ENCODE data around the gene CHRDL2. TPM values are rescaled to one million over a fixed set of nuclear protein-coding genes. Genes with fewer than 3 reads are reported as not detected.

CHRDL2 gene
- total and polyA plus RNA-seq, 8 donors = 0.92 to 38.4 (median 7.2) TPM; not detected in 1

GRCh38 chr11:74777038-74777437 lies 45.8 kb upstream of the CHRDL2 start:
- no peak for TF ChIP-seq CTCF (IDR thresholded peaks at IDR 0.05)
- TF ChIP-seq EP300 (IDR thresholded peaks at IDR 0.05) = no peak
- no peak for TF ChIP-seq POLR2AphosphoS5 (IDR thresholded peaks at IDR 0.05)
- TF ChIP-seq POLR2A (IDR thresholded peaks at IDR 0.05) = no peak
- Histone ChIP-seq H3K27ac (no peak overlapping the region), H3K4me1 (peaks cover 0 to 76% (median 46%) of the 10 kb centered on the region in 4 donors), H3K36me3 (no peaks in the 10 kb centered on the region), H3K27me3 (no peaks in the 10 kb centered on the region), H3K9me3 (no peaks in the 10 kb centered on the region), H3K4me3 (no peak overlapping the region)
- no peak for DNase-seq
- intact Hi-C loops (cut with DNase I; ENCODE audit: low total_unique reads) = no loop called here

GRCh38 chr11:74776546-74776945 lies 45.3 kb upstream of the CHRDL2 start:
- no peak overlapping the region for H3K27ac ChIP-seq
- DNase-seq = no peak
- no peaks in the 10 kb centered on the region for H3K36me3 ChIP-seq
- TF ChIP-seq POLR2A (IDR thresholded peaks at IDR 0.05) = no peak
- TF ChIP-seq CTCF (IDR thresholded peaks at IDR 0.05) = no peak
- TF ChIP-seq EP300 (IDR thresholded peaks at IDR 0.05) = no peak
- TF ChIP-seq POLR2AphosphoS5 (IDR thresholded peaks at IDR 0.05) = no peak
- no peaks in the 10 kb centered on the region for H3K27me3 ChIP-seq
- no peak overlapping the region for H3K4me3 ChIP-seq
- peaks cover 0 to 74% (median 45%) of the 10 kb centered on the region in 4 donors for H3K4me1 ChIP-seq
- intact Hi-C loops (cut with DNase I; ENCODE audit: low total_unique reads) = no loop called here
- no peaks in the 10 kb centered on the region for H3K9me3 ChIP-seq

- H3K36me3 ChIP-seq = no peaks in the 10 kb centered on the region
- no peak for DNase-seq
- H3K4me1 ChIP-seq = peaks cover 0 to 76% (median 44%) of the 10 kb centered on the region in 4 donors
- intact Hi-C loops (cut with DNase I; ENCODE audit: low total_unique reads) = no loop called here
- no peak overlapping the region for H3K4me3 ChIP-seq
- no peak for TF ChIP-seq EP300 (IDR thresholded peaks at IDR 0.05)
- TF ChIP-seq POLR2A (IDR thresholded peaks at IDR 0.05) = no peak
- TF ChIP-seq CTCF (IDR thresholded peaks at IDR 0.05) = no peak
- TF ChIP-seq POLR2AphosphoS5 (IDR thresholded peaks at IDR 0.05) = no peak
- 35 to 76% (median 69%) methylated on average over 1 of the region's 1 CpG for WGBS, 5 donors
- no peak overlapping the region for H3K27ac ChIP-seq
- H3K27me3 ChIP-seq = no peaks in the 10 kb centered on the region
- no peaks in the 10 kb centered on the region for H3K9me3 ChIP-seq
These were observed 44.5 kb upstream of the CHRDL2 start for GRCh38 chr11:74775762-74776161.

GRCh38 chr11:74773476-74773875 lies 42.2 kb upstream of the CHRDL2 start:
- intact Hi-C loops (cut with DNase I; ENCODE audit: low total_unique reads) = no loop called here
- no peak for DNase-seq
- Histone ChIP-seq H3K9me3 (no peaks in the 10 kb centered on the region), H3K4me3 (no peak overlapping the region), H3K27ac (no peak overlapping the region), H3K4me1 (peaks cover 0 to 78% (median 37%) of the 10 kb centered on the region in 4 donors), H3K27me3 (no peaks in the 10 kb centered on the region), H3K36me3 (no peaks in the 10 kb centered on the region)
- no peak for TF ChIP-seq POLR2AphosphoS5 (IDR thresholded peaks at IDR 0.05)
- TF ChIP-seq CTCF (IDR thresholded peaks at IDR 0.05) = no peak
- TF ChIP-seq EP300 (IDR thresholded peaks at IDR 0.05) = no peak
